ENCODE measurements around the gene ATG7.
"Not testable (repeated sequence)": the region's sequence is repeated elsewhere in the genome, so short reads cannot be mapped to it uniquely, and the experiment has no call there.

The ATG7 gene

GRCh38 chr3:11509173-11510000 is 237.2 kb downstream of the ATG7 start:
- DNase-seq (ENCODE audit: low read depth): no peak

GRCh38 chr3:11510001-11510340 is 237.8 kb downstream of the ATG7 start:
- no peak for DNase-seq (ENCODE audit: low read depth)

GRCh38 chr3:11510356-11510755 is 238.2 kb downstream of the ATG7 start:
- no peak for DNase-seq (ENCODE audit: low read depth)

- DNase-seq (ENCODE audit: low read depth): not testable (repeated sequence)
Measured at GRCh38 chr3:11511606-11512005, 239.4 kb downstream of the ATG7 start.

- not testable (repeated sequence) for DNase-seq (ENCODE audit: low read depth)
Measured at GRCh38 chr3:11513125-11513816, 241.1 kb downstream of the ATG7 start.

GRCh38 chr3:11513817-11514135 is 241.6 kb downstream of the ATG7 start:
- no peak for DNase-seq (ENCODE audit: low read depth)

- DNase-seq (ENCODE audit: low read depth): no peak
Measured at GRCh38 chr3:11514191-11514821, 242.1 kb downstream of the ATG7 start.

GRCh38 chr3:11517601-11518000 is 245.4 kb downstream of the ATG7 start:
- DNase-seq (ENCODE audit: low read depth): no peak

- DNase-seq (ENCODE audit: low read depth): no peak
Measured at GRCh38 chr3:11521167-11521566, 249.0 kb downstream of the ATG7 start.

- no peak for DNase-seq (ENCODE audit: low read depth)
Measured at GRCh38 chr3:11522398-11522715, 250.2 kb downstream of the ATG7 start.

- no peak for DNase-seq (ENCODE audit: low read depth)
Measured at GRCh38 chr3:11522953-11523571, 250.9 kb downstream of the ATG7 start.

GRCh38 chr3:11523572-11524101 is 251.4 kb downstream of the ATG7 start:
- no peak for DNase-seq (ENCODE audit: low read depth)

GRCh38 chr3:11526121-11526520 is 253.9 kb downstream of the ATG7 start:
- not testable (repeated sequence) for DNase-seq (ENCODE audit: low read depth)

GRCh38 chr3:11529281-11529680 is 257.1 kb downstream of the ATG7 start:
- no peak for DNase-seq (ENCODE audit: low read depth)

- no peak for DNase-seq (ENCODE audit: low read depth)
Measured at GRCh38 chr3:11530153-11530721, 258.0 kb downstream of the ATG7 start.

- no peak for DNase-seq (ENCODE audit: low read depth)
Measured at GRCh38 chr3:11532931-11533391, 260.8 kb downstream of the ATG7 start.

- DNase-seq (ENCODE audit: low read depth): no peak
Measured at GRCh38 chr3:11534011-11534792, 262.0 kb downstream of the ATG7 start.

GRCh38 chr3:11534793-11535101 is 262.6 kb downstream of the ATG7 start:
- DNase-seq (ENCODE audit: low read depth): no peak

- no peak for DNase-seq (ENCODE audit: low read depth)
Measured at GRCh38 chr3:11535243-11535960, 263.2 kb downstream of the ATG7 start.

GRCh38 chr3:11536132-11536935 is 264.1 kb downstream of the ATG7 start:
- DNase-seq (ENCODE audit: low read depth): no peak
